Loucy (cell line): ENCODE measurements around the gene HEATR1.

Experiments used
- H2AFZ ChIP-seq: fragments of 200-600 bp; sonication (generic); 2 replicates; pipeline ENCODE4 v1.6.0; 2016; ENCODE audit warnings: antibody characterized with exemption, mild to moderate bottlenecking, low read length, moderate library complexity
- H3F3A ChIP-seq: fragments of 200-600 bp; 2 replicates; pipeline ENCODE4 v1.6.0; 2016; ENCODE audit warnings: antibody characterized with exemption, low read depth, mild to moderate bottlenecking
- H3K27me3 ChIP-seq: fragments of 200-600 bp; sonication (generic); 2 replicates; pipeline ENCODE4 v1.6.1; 2014; ENCODE audit warnings: low read length, mild to moderate bottlenecking; ENCODE audit not compliant: insufficient read depth, poor library complexity, severe bottlenecking
- H3K36me3 ChIP-seq: fragments of 200-600 bp; sonication (generic); 2 replicates; pipeline ENCODE4 v1.6.1; 2016; ENCODE audit warnings: low read length; ENCODE audit not compliant: insufficient read depth
- H3K4me1 ChIP-seq: fragments of 200-600 bp; sonication (generic); 2 replicates; pipeline ENCODE4 v1.5.1; 2014; ENCODE audit warnings: low read length, mild to moderate bottlenecking; ENCODE audit not compliant: insufficient read depth, poor library complexity, severe bottlenecking
- H3K4me2 ChIP-seq: fragments of 200-600 bp; sonication (generic); 2 replicates; pipeline ENCODE4 v1.6.0; 2014; ENCODE audit warnings: antibody characterized with exemption, low read length, low read depth, mild to moderate bottlenecking; ENCODE audit not compliant: poor library complexity, severe bottlenecking
- H3K4me3 ChIP-seq: fragments of 200-600 bp; sonication (generic); 2 replicates; pipeline ENCODE4 v1.5.1; 2014; ENCODE audit warnings: low read length, mild to moderate bottlenecking, mixed read lengths; ENCODE audit not compliant: poor library complexity, severe bottlenecking
- H3K79me2 ChIP-seq: fragments of 200-600 bp; sonication (generic); 2 replicates; pipeline ENCODE4 v1.6.1; 2014; ENCODE audit warnings: low read length; ENCODE audit not compliant: insufficient read depth
- H3K9ac ChIP-seq: fragments of 200-600 bp; sonication (generic); 2 replicates; pipeline ENCODE4 v1.6.0; 2014; ENCODE audit warnings: mild to moderate bottlenecking, low read depth, low read length, moderate library complexity; ENCODE audit not compliant: poor library complexity, severe bottlenecking
- H3K9me2 ChIP-seq: fragments of 200-600 bp; sonication (generic); replicated peaks from 2 replicates; pipeline ENCODE4 v1.6.1; 2016; ENCODE audit warnings: low read depth, low read length, mixed read lengths
- H3K9me3 ChIP-seq: fragments of 200-600 bp; sonication (generic); 2 replicates; pipeline ENCODE4 v1.6.1; 2014; ENCODE audit warnings: mild to moderate bottlenecking, antibody characterized with exemption, low read length, low read depth; ENCODE audit not compliant: insufficient read depth
- H4K20me1 ChIP-seq: fragments of 200-600 bp; sonication (generic); 2 replicates; pipeline ENCODE4 v1.6.0; 2014; ENCODE audit warnings: antibody characterized with exemption, low read length, mild to moderate bottlenecking; ENCODE audit not compliant: insufficient read depth, poor library complexity, severe bottlenecking
- CTCF ChIP-seq: fragments of 200-600 bp; sonication (generic); conservative IDR thresholded peaks from 2 replicates; pipeline ENCODE4 v1.5.1; 2014; ENCODE audit warnings: mild to moderate bottlenecking, antibody characterized with exemption, low read length
- EZH2phosphoT487 ChIP-seq: fragments of 200-600 bp; IDR thresholded peaks from 2 replicates; pipeline ENCODE4 v1.6.1; 2018; ENCODE audit warnings: antibody characterized with exemption, mild to moderate bottlenecking, moderate library complexity, borderline replicate concordance

Gene HEATR1

GRCh38 chr1:236553370-236553769 is 50.9 kb downstream of the HEATR1 start:
- no peaks in the 10 kb centered on the region for H4K20me1 ChIP-seq
- H3F3A ChIP-seq, result no peaks in the 10 kb centered on the region
- no peaks in the 10 kb centered on the region for H3K9me2 ChIP-seq
- H3K27me3 ChIP-seq, result no peaks in the 10 kb centered on the region
- H3K4me2 ChIP-seq, result no peak overlapping the region
- no peaks in the 10 kb centered on the region for H3K9me3 ChIP-seq
- no peak overlapping the region for H2AFZ ChIP-seq
- H3K4me1 ChIP-seq, result peaks cover 7% of the 10 kb centered on the region
- no peaks in the 10 kb centered on the region for H3K79me2 ChIP-seq
- H3K9ac ChIP-seq, result no peak overlapping the region
- no peak overlapping the region for H3K4me3 ChIP-seq
- TF ChIP-seq EZH2phosphoT487 (no peak), CTCF (no peak)
- peaks cover 89% of the 10 kb centered on the region; the same call in 1 of the 2 replicates for H3K36me3 ChIP-seq

- Histone ChIP-seq H3K36me3 (peaks cover 89% of the 10 kb centered on the region; the same call in 1 of the 2 replicates), H3K27me3 (no peaks in the 10 kb centered on the region), H3K9me2 (no peaks in the 10 kb centered on the region), H3F3A (no peaks in the 10 kb centered on the region), H3K9me3 (no peaks in the 10 kb centered on the region), H2AFZ (no peak overlapping the region), H3K4me2 (no peak overlapping the region), H4K20me1 (no peaks in the 10 kb centered on the region), H3K4me3 (no peak overlapping the region), H3K4me1 (peaks cover 7% of the 10 kb centered on the region), H3K9ac (no peak overlapping the region), H3K79me2 (no peaks in the 10 kb centered on the region)
- TF ChIP-seq EZH2phosphoT487 (no peak), CTCF (no peak)
Measured at GRCh38 chr1:236552901-236553300, 51.4 kb downstream of the HEATR1 start.

- Histone ChIP-seq H4K20me1 (no peaks in the 10 kb centered on the region), H3K36me3 (peaks cover 91% of the 10 kb centered on the region; the same call in 1 of the 2 replicates), H3F3A (no peaks in the 10 kb centered on the region), H3K4me1 (peaks cover 7% of the 10 kb centered on the region), H3K4me3 (no peak overlapping the region), H3K9ac (no peak overlapping the region), H3K4me2 (no peak overlapping the region), H3K9me3 (no peaks in the 10 kb centered on the region), H2AFZ (no peak overlapping the region), H3K79me2 (no peaks in the 10 kb centered on the region), H3K27me3 (no peaks in the 10 kb centered on the region), H3K9me2 (no peaks in the 10 kb centered on the region)
- no peak for TF ChIP-seq CTCF
- TF ChIP-seq EZH2phosphoT487, result no peak
Measured at GRCh38 chr1:236552096-236552495, 52.2 kb downstream of the HEATR1 start.
